Measurements from ENCODE around the gene CAAP1. TPM values are rescaled to one million over a fixed set of nuclear protein-coding genes. Genes with fewer than 3 reads are reported as not detected.

CAAP1 gene
- total and polyA plus RNA-seq, 2 of the 8 experiments (the other 6 are each of a cell fraction or from before 2014, with no cell fraction given): 9.5 to 36.7 TPM

GRCh38 chr9:26937816-26938371, 45.3 kb upstream of the CAAP1 start (continued):
- TF ChIP-seq POLR2A (IDR thresholded peaks at IDR 0.05; ENCODE audit: control extremely low read depth in 1 of 2, low read depth in 2 of 2, low read length in 2 of 2) (no peak), NRF1 (IDR thresholded peaks at IDR 0.05; ENCODE audit: low read depth, low read length) (no peak), PHF8 (conservative IDR thresholded peaks at IDR 0.05; ENCODE audit: low read depth, low read length) (no peak), ZNF274 (IDR thresholded peaks at IDR 0.05; ENCODE audit: borderline replicate concordance, extremely low read depth, low read length) (no peak), RXRA (IDR thresholded peaks at IDR 0.05; ENCODE audit: insufficient read depth, low read depth, low read length) (no peak), EGR1 (IDR thresholded peaks at IDR 0.05; ENCODE audit: borderline replicate concordance, low read depth, low read length) (no peak), CHD1 (IDR thresholded peaks at IDR 0.05; ENCODE audit: low read depth, low read length) (no peak), RAD21 (IDR thresholded peaks at IDR 0.05 in 1 of 2, conservative IDR thresholded peaks at IDR 0.05 in 1 of 2; ENCODE audit: low read depth in 2 of 2, low read length in 2 of 2) (no peak), EZH2 (IDR thresholded peaks at IDR 0.05; ENCODE audit: low read depth, low read length, severe bottlenecking) (no peak), POLR2AphosphoS5 (IDR thresholded peaks at IDR 0.05; ENCODE audit: low read depth, low read length) (no peak)
